Psoas muscle (tissue), 8 donors: ENCODE data around the gene DGCR2. TPM values are rescaled to one million over a fixed set of nuclear protein-coding genes. Genes with fewer than 3 reads are reported as not detected.
"Not testable (repeated sequence)": the region's sequence is repeated elsewhere in the genome, so short reads cannot be mapped to it uniquely, and the experiment has no call there.

Experiments used
- ATAC-seq, 4 donors: fragments of 200-7000 bp; cut with Tn5 transposase; one replicate each; pipeline ENCODE4 v1.9.1; 2020; ENCODE audit warnings: moderate library complexity in 3 of 4, mild to moderate bottlenecking in 2 of 4
- DNase-seq, 2 donors: peaks; one replicate each; pipeline ENCODE4 v3.0.0-alpha.2; 2020
- H3K27ac ChIP-seq: fragments of 200-600 bp; one replicate; pipeline ENCODE4 v1.8.0; 2022
- H3K27me3 ChIP-seq, 3 donors: fragments of 200-600 bp in 1 of 3; one replicate each; pipeline versions ENCODE4 v1.6.1 to v1.8.0; 2013 to 2022; ENCODE audit warnings: low read length in 2 of 3, mild to moderate bottlenecking in 2 of 3, moderate library complexity in 1 of 3; ENCODE audit not compliant: insufficient read depth in 3 of 3
- H3K36me3 ChIP-seq, 2 donors: fragments of 200-600 bp in 1 of 2; one replicate each; pipeline versions ENCODE4 v1.6.1 to v1.8.0; 2013 to 2022; ENCODE audit warnings: low read depth in 1 of 2, mild to moderate bottlenecking in 1 of 2, moderate library complexity in 1 of 2; ENCODE audit not compliant: insufficient read depth in 1 of 2
- H3K4me1 ChIP-seq: fragments of 200-600 bp; one replicate; pipeline ENCODE4 v1.8.0; 2022
- H3K4me3 ChIP-seq: fragments of 200-600 bp; one replicate; pipeline ENCODE4 v1.8.0; 2022; ENCODE audit warnings: mild to moderate bottlenecking
- H3K9me3 ChIP-seq: fragments of 200-600 bp; one replicate; pipeline ENCODE4 v1.8.0; 2022
- WGBS, 3 donors: extraction: QIAGEN DNeasy Blood & Tissue Kit; methylation state at CpG; one replicate each; pipeline versions ENCODE4 v1.1.6 to v1.1.7; 2013; 5-methylcytosine and 5-hydroxymethylcytosine counted together
- intact Hi-C, 2 donors: fragments of 100-400 bp; cut with DNase I; formaldehyde crosslinking; loops; one replicate each; pipeline versions ENCODE4 v1.11.0 to v1.14.2; 2022
- polyA plus RNA-seq, 3 donors: library from polyadenylated mRNA; stranded (reverse); fragments of 200-250 nt; gene quantifications; one replicate each; pipeline ENCODE4 v1.2.3, GENCODE V29; 2013
- total RNA-seq, 4 donors: library from RNA; stranded (reverse); fragmentation: NEBNext Ultra II Directional in 2 of 4; extraction: Animal tissue kit (Norgen Biotek cat#: 25700) in 2 of 4; gene quantifications; one replicate each; pipeline versions ENCODE4 v1.2.1 to v1.2.4, GENCODE V29; 2021 to 2023
- TF ChIP-seq, protein P1 (sequence below): fragments of 200-600 bp; IDR thresholded peaks from one replicate; pipeline ENCODE4 v1.8.0; 2022; ENCODE audit warnings: antibody characterized with exemption
- donor health status: healthy with polysubstance abuse.
- donor health status: DM: no; HTN: no; CAD: no; lungs with moderate emphysema.
- donor health status: Bipolar disorder and iron deficiency.
- donor health status: healthy.
- donor health status: DM: yes; HTN: yes; CAD: no.
- donor health status: DM: no; HTN: no; CAD: no.
- donor health status: DM: no; HTN: no; CAD: no.
- donor health status: DM: yes; HTN: yes; CAD: no.

DGCR2 gene
- total and polyA plus RNA-seq, 7 donors: 13.1 to 27.6 (median 24.5) TPM

DNA sequence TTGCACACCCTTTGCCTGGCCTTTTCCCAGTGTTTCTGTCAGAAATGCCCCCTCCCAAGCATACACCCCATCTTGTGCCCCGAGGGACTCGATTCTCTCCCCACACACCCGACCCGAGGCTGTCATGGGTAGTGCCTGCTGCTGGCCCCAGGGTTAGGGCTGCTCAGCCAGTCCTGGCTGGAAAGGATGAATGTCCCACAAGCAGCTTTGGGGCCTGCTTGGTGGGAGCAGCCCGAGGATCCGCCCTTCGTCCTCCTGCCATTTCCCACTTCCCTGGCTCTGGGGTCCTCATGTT is 131.1 kb downstream of the DGCR2 start:
- Histone ChIP-seq H3K27me3 (peaks cover 0 to 20% (median 0%) of the 10 kb centered on the region in 3 donors), H3K9me3 (no peaks in the 10 kb centered on the region), H3K27ac (no peak overlapping the region), H3K36me3 (no peaks in the 10 kb centered on the region), H3K4me1 (no peaks in the 10 kb centered on the region), H3K4me3 (no peak overlapping the region)
- intact Hi-C loops: no loop called here
- 86 to 87% (median 86%) methylated on average over 7 of the region's 7 CpGs for WGBS, 3 donors
- TF ChIP-seq, protein P1, sequence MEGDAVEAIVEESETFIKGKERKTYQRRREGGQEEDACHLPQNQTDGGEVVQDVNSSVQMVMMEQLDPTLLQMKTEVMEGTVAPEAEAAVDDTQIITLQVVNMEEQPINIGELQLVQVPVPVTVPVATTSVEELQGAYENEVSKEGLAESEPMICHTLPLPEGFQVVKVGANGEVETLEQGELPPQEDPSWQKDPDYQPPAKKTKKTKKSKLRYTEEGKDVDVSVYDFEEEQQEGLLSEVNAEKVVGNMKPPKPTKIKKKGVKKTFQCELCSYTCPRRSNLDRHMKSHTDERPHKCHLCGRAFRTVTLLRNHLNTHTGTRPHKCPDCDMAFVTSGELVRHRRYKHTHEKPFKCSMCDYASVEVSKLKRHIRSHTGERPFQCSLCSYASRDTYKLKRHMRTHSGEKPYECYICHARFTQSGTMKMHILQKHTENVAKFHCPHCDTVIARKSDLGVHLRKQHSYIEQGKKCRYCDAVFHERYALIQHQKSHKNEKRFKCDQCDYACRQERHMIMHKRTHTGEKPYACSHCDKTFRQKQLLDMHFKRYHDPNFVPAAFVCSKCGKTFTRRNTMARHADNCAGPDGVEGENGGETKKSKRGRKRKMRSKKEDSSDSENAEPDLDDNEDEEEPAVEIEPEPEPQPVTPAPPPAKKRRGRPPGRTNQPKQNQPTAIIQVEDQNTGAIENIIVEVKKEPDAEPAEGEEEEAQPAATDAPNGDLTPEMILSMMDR: no peak
- ATAC-seq (no peak), DNase-seq (no peak)

- TF ChIP-seq, protein P1: no peak
- Histone ChIP-seq H3K27me3 (peaks cover 0 to 20% (median 0%) of the 10 kb centered on the region in 3 donors), H3K4me1 (no peaks in the 10 kb centered on the region), H3K36me3 (no peaks in the 10 kb centered on the region), H3K4me3 (no peak overlapping the region), H3K9me3 (no peaks in the 10 kb centered on the region), H3K27ac (no peak overlapping the region)
- 90 to 94% (median 92%) methylated on average over 23 of the region's 23 CpGs for WGBS, 3 donors
- intact Hi-C loops: no loop called here
- DNase-seq: no peak
- no peak for ATAC-seq
Observed at GRCh38 chr22:18990355-18991137, 131.7 kb downstream of the DGCR2 start.

GRCh38 chr22:18988958-18989357 is 133.3 kb downstream of the DGCR2 start:
- WGBS, 3 donors: 86 to 94% (median 91%) methylated on average over 4 of the region's 4 CpGs
- intact Hi-C loops: no loop called here

GRCh38 chr22:18987765-18988164 is 134.4 kb downstream of the DGCR2 start:
- TF ChIP-seq, protein P1: peak; percentile 14
- 26 to 34% (median 31%) methylated on average over 13 of the region's 13 CpGs for WGBS, 3 donors
- Histone ChIP-seq H3K36me3 (no peaks in the 10 kb centered on the region), H3K4me3 (no peak overlapping the region), H3K27me3 (peaks cover 0 to 10% (median 2%) of the 10 kb centered on the region in 3 donors), H3K9me3 (no peaks in the 10 kb centered on the region), H3K4me1 (no peaks in the 10 kb centered on the region), H3K27ac (no peak overlapping the region)
- DNase-seq (no peak), ATAC-seq (peak in 1 of 4 donors; percentile 31)
- intact Hi-C loops: no loop called here

More at GRCh38 chr22:18988958-18989357, 133.3 kb downstream of the DGCR2 start:
- ATAC-seq: no peak
- Histone ChIP-seq H3K9me3 (no peaks in the 10 kb centered on the region), H3K27me3 (peaks cover 0 to 12% (median 0%) of the 10 kb centered on the region in 3 donors), H3K4me1 (no peaks in the 10 kb centered on the region), H3K36me3 (no peaks in the 10 kb centered on the region), H3K27ac (no peak overlapping the region), H3K4me3 (no peak overlapping the region)
- no peak for DNase-seq
- TF ChIP-seq, protein P1: no peak

DNA sequence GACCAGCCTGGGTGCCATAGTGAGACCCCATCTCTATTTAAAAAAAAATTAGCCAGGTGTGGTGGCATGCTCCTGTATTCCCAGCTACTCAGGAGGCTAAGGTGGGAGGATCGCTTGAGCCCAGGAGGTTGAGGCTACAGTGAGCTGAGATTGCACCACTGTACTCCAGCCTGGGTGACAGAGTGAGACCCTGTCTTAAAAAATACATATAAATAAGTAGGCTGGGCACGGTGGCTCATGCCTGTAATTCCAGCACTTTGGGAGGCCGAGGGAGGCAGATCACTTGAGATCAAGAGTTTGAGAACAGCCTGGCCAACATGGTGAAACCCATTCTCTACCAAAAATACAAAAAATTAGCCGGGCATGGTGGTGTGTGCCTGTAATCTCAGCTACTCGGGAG is 135.1 kb downstream of the DGCR2 start:
- H3K9me3 ChIP-seq, H3K27me3 ChIP-seq, H3K36me3 ChIP-seq, intact Hi-C loops, H3K4me3 ChIP-seq, H3K4me1 ChIP-seq, ATAC-seq, H3K27ac ChIP-seq, DNase-seq: not testable (repeated sequence)
- 68 to 82% (median 79%) methylated on average over 5 of the region's 5 CpGs for WGBS, 3 donors

Other genes starting within 250 kb of the DGCR2 start
- 10 to 100 TPM; 13.1 to 30.6 (median 21.7) TPM for gene DGCR6, start 216.1 kb downstream of the DGCR2 start, total RNA-seq
- 10 to 100 TPM in 1 of 3 donors, 1 to 10 TPM in 2; 8.0 to 27.7 (median 8.9) TPM for gene DGCR6, start 216.1 kb downstream of the DGCR2 start, polyA plus RNA-seq
- gene PRODH, start 186.1 kb downstream of the DGCR2 start, total RNA-seq: 10 to 100 TPM in 3 of 4 donors, 1 to 10 TPM in 1; 4.5 to 52.6 (median 14.0) TPM
- gene PRODH, start 186.1 kb downstream of the DGCR2 start, polyA plus RNA-seq: 10 to 100 TPM in 1 of 3 donors, 1 to 10 TPM in 2; 1.6 to 11.3 (median 4.5) TPM
- gene TSSK2, start 8.9 kb upstream of the DGCR2 start, total RNA-seq: under 1 TPM in 1 of 4 donors, not detected in 3; 0.32 TPM
- gene TSSK2, start 8.9 kb upstream of the DGCR2 start, polyA plus RNA-seq: under 1 TPM; 0.14 to 0.32 (median 0.23) TPM
- gene ESS2, start 22.2 kb upstream of the DGCR2 start, total RNA-seq: 10 to 100 TPM in 3 of 4 donors, 1 to 10 TPM in 1; 7.9 to 14.0 (median 10.9) TPM
- 10 to 100 TPM in 2 of 3 donors, 1 to 10 TPM in 1; 9.3 to 13.6 (median 12.6) TPM for gene ESS2, start 22.2 kb upstream of the DGCR2 start, polyA plus RNA-seq
- gene GSC2, start 27.9 kb upstream of the DGCR2 start, total RNA-seq: not detected
- not detected for gene GSC2, start 27.9 kb upstream of the DGCR2 start, polyA plus RNA-seq
- gene SLC25A1, start 56.3 kb upstream of the DGCR2 start, total RNA-seq: 10 to 100 TPM in 2 of 4 donors, 1 to 10 TPM in 2; 7.3 to 23.1 (median 13.0) TPM
- gene SLC25A1, start 56.3 kb upstream of the DGCR2 start, polyA plus RNA-seq: 10 to 100 TPM in 2 of 3 donors, 1 to 10 TPM in 1; 7.5 to 20.1 (median 10.8) TPM
- gene CLTCL1, start 169.3 kb upstream of the DGCR2 start, total RNA-seq: 100 to 1,000 TPM in 3 of 4 donors, 10 to 100 TPM in 1; 92.6 to 253 (median 126) TPM
- 10 to 100 TPM; 16.8 to 85.9 (median 78.5) TPM for gene CLTCL1, start 169.3 kb upstream of the DGCR2 start, polyA plus RNA-seq